ENCODE data around the gene TDRD5. TPM values are rescaled to one million over a fixed set of nuclear protein-coding genes. Genes with fewer than 3 reads are reported as not detected.

Gene TDRD5
- total RNA-seq, 1 experiment from 2014 or later, result 0.25 TPM

DNA sequence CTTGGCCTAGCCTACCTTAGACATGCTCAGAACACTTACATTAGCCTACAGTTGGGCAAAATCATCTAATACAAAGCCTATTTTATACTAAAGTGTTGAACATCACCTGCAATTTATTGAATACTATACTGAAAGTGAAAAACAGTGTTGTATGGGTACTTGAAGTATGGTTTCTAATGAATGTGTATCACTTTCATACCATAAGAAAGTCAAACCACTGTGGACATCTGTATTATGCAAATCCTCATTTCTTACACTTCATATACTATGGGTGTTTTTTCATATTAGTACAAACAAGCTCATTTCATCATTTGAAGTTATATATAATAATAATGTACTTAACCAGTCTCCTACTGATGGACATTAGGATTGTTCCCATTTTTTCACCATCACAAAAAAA lies 41.2 kb downstream of the TDRD5 start:
- no peaks in the 10 kb centered on the region for H3K9me3 ChIP-seq (ENCODE audit: control insufficient read depth in 1 of 2, insufficient read depth in 1 of 2, low read depth in 1 of 2, low read length in 2 of 2)
- H4K20me1 ChIP-seq (ENCODE audit: insufficient read depth), result no peaks in the 10 kb centered on the region
- intact Hi-C loops (cut with micrococcal nuclease), result no loop called here
- RAD21 ChIA-PET (ENCODE audit: low non-redundant PET in 1 of 2, low total read pairs in 2 of 2, uncharacterized antibody in 2 of 2, unreplicated experiment in 2 of 2), result no interaction called here
- no peak overlapping the region for H3K27ac ChIP-seq (ENCODE audit: low read depth, low read length)
- CTCF ChIA-PET, result no interaction called here
- H3K27me3 ChIP-seq (ENCODE audit: insufficient read depth, low read length), result no peaks in the 10 kb centered on the region
- TF ChIP-seq, protein P1, sequence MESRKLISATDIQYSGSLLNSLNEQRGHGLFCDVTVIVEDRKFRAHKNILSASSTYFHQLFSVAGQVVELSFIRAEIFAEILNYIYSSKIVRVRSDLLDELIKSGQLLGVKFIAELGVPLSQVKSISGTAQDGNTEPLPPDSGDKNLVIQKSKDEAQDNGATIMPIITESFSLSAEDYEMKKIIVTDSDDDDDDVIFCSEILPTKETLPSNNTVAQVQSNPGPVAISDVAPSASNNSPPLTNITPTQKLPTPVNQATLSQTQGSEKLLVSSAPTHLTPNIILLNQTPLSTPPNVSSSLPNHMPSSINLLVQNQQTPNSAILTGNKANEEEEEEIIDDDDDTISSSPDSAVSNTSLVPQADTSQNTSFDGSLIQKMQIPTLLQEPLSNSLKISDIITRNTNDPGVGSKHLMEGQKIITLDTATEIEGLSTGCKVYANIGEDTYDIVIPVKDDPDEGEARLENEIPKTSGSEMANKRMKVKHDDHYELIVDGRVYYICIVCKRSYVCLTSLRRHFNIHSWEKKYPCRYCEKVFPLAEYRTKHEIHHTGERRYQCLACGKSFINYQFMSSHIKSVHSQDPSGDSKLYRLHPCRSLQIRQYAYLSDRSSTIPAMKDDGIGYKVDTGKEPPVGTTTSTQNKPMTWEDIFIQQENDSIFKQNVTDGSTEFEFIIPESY (IDR thresholded peaks at IDR 0.05; ENCODE audit: extremely low read depth, insufficient replicate concordance, low read length), result no peak
- no peak for TF ChIP-seq SP1 (IDR thresholded peaks at IDR 0.05; ENCODE audit: low read depth)
- TF ChIP-seq POLR2A (IDR thresholded peaks at IDR 0.05; ENCODE audit: borderline replicate concordance, extremely low read depth, insufficient read depth, insufficient read length), result no peak
- TF ChIP-seq ZNF274 (IDR thresholded peaks at IDR 0.05; ENCODE audit: low read depth, low read length), result no peak
- no peak for TF ChIP-seq REST (IDR thresholded peaks at IDR 0.05; ENCODE audit: low read depth)
- no peak for TF ChIP-seq ZFX (IDR thresholded peaks at IDR 0.05)
- TF ChIP-seq CTCF (IDR thresholded peaks at IDR 0.05 in 2 of 3, conservative IDR thresholded peaks at IDR 0.05 in 1 of 3; ENCODE audit: borderline replicate concordance in 1 of 3, insufficient read depth in 1 of 3, low read depth in 2 of 3, low read length in 2 of 3), result no peak
- TF ChIP-seq EZH2phosphoT487 (IDR thresholded peaks at IDR 0.05; ENCODE audit: borderline replicate concordance), result no peak
- TF ChIP-seq SIN3A (IDR thresholded peaks at IDR 0.05; ENCODE audit: low read depth), result no peak
- no peak for TF ChIP-seq ATF3 (IDR thresholded peaks at IDR 0.05)
- no peak for TF ChIP-seq TCF7L2 (IDR thresholded peaks at IDR 0.05; ENCODE audit: borderline replicate concordance, extremely low read depth, insufficient read depth, insufficient read length)
- TF ChIP-seq EZH2 (IDR thresholded peaks at IDR 0.05), result no peak
- TF ChIP-seq FOSL1 (IDR thresholded peaks at IDR 0.05; ENCODE audit: low read depth), result no peak
- TF ChIP-seq MAX (IDR thresholded peaks at IDR 0.05), result no peak
- no peak for TF ChIP-seq SRF (IDR thresholded peaks at IDR 0.05; ENCODE audit: low read depth)
- DNase-seq (ENCODE audit: low read depth, low spot score) (no peak), ATAC-seq (no peak)
- H3K79me2 ChIP-seq (ENCODE audit: insufficient read depth, low read length), result no peaks in the 10 kb centered on the region
- H2AFZ ChIP-seq (ENCODE audit: low read depth, low read length, poor library complexity, severe bottlenecking), result no peak overlapping the region
- BruUV-seq (replicated peaks), result no TSS peak
- H3K9ac ChIP-seq (ENCODE audit: low read length), result no peak overlapping the region
- POLR2A ChIA-PET, result no interaction called here
- H3K4me1 ChIP-seq (ENCODE audit: control insufficient read depth in 1 of 2, insufficient read depth in 2 of 2, low read length in 2 of 2), result no peaks in the 10 kb centered on the region
- no peaks in the 10 kb centered on the region for H3K9me2 ChIP-seq (ENCODE audit: insufficient read depth)
- no peak overlapping the region for H3K4me2 ChIP-seq (ENCODE audit: low read length)
- no peak overlapping the region for H3K4me3 ChIP-seq (replicated peaks in 1 of 2; ENCODE audit: low read depth in 1 of 2, low read length in 2 of 2)
- no peaks in the 10 kb centered on the region for H3K36me3 ChIP-seq (ENCODE audit: control insufficient read depth in 1 of 2, insufficient read depth in 2 of 2, low read length in 2 of 2)

Measured in HCT116 (cell line).